ENCODE data around the gene MAFG. TPM values are rescaled to one million over a fixed set of nuclear protein-coding genes. Genes with fewer than 3 reads are reported as not detected.

The MAFG gene
- total RNA-seq = 14.4 and 23.2 TPM in 2 replicates

DNA sequence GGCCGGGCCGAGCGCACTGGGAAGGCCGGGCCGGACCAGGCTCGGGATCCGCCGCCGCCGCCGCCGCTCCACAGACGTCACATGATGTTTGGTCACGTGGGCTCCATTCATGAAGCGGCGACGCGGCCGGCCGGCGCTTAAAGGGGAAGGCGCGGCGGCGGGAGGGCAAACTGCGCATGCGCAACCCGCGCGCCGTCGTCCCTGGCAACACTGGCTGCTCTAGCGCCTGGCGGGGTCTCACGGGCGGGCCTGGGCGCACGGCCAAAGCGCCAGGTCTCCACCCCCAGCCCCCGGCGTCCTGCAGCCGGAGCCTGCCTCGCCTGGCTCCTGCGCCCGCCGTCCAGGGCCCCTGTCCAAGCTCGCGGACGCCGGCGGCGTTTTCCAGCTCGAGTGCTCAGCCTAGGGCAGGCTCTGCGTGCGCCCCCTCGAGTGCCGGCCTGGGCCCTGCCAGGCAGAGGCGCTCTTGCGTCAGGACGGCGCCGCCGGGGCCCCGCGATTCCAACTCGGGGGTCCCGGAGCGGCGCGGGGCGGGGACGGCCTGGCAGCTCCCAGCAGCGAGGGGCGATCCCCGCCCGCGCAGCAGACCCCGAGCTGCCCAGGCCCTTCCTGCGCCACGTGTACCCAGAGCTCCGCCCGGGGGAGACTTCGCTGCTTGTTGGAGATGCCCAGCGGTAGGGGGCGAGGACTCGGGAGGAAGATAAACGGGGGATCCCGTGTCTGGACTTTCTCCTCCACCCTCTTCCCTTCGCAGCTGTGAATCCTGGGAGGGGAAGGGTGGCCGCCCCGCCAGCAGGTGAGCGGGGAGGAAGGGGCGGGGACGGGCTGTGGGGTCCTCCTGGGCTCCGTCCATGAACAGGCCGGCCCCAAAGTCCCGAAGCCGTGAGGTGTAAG lies at the start of gene MAFG:
TSS of gene MAFG (minus strand) at position 83 of the 891 bp plus-strand sequence. CDS start 4,550 bp downstream, outside the sequence.

DNA sequence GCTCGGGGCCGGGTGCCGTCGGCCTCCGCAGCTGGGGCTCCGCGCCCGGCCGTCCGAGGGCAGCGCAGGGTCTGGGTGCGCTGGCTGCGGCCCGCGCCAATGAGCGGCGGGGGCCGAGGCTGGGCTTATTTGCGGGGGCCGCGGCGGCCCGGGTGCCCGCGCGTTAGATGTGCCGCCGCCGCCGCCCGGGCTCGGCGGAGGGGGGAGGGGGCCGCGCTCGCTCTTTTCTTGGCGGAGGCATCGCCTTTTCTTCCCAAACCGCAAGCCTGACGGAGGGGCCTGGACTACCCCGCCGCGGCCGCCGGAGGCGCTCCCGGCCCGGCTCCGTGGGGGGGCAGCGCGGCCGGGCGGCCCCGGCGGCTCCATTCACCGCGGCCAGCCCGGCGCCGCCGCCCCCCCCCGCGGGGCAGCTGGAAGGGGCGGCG lies 33.6 kb upstream of the MAFG start, which contains the start of gene NOTUM:
TSS of gene NOTUM (minus strand) at position 101 of the 425 bp plus-strand sequence. CDS start 278 bp downstream, outside the sequence.

DNA sequence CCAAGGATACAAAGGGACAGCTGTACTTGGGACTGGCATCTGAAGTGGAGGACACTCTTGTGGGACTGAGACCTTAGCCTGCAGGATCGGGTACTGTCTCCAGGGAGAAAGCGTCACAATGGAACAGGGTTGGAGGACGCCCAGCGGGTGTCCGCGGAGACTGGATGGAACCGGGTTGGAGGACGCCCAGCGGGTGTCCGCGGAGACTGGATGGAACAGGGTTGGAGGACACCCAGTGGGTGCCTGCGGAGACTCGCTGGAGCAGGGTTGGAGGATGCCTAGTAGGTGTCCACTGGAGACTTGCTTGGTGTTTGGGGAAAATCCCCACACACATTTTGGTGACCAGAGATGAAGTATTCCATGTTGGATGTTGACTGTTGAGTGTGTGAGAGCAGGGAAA lies 19.7 kb upstream of the MAFG start, which contains the start of gene MYADML2:
TSS of gene MYADML2 (minus strand) at position 45 of the 400 bp plus-strand sequence. CDS start 5,492 bp downstream, outside the sequence.

DNA sequence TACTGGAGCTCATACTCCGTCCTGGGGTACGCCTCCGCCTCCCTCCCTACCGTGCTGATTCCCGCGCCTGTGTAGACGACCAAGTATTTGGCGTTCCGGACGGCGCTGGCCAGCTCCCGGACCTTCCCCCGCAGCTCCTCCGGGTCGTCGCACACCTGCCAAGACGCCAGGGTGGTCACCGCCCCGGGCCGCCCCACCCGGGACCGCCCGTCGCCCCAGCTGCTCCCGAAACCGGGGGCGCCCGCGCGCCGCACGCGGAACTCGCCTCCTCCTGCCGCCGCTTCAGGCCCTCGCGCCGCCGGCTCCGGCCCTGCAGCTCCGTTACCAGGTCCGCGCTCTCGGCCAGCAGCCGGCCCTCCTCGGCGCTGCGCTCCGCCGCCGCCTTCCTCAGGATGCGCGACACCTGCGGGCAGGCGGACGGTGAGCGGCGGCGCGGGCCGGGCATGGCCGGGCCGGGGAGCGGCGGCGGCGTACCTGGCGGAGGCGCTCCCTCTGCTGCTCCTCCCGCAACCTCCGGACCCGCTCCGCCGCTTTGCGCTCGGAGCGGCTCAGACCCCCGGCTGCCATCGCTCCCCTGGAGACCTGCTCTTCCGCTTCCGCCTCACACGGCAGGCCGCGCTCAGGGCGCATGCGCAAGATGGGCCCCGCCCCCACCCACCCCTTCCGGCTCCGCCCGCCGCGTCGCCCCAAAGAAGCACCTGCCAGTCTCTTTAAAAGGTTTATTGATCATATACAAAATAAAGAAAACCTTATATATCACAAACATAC lies 9.8 kb downstream of the MAFG start, which contains the start of gene SIRT7:
TSS of gene SIRT7 (minus strand) at position 612 of the 768 bp plus-strand sequence. CDS start at position 567, 45 bp downstream.

GRCh38 chr17:81911277-81911961 lies 16.1 kb downstream of the MAFG start, which contains the start of gene PCYT2:
PCYT2 (minus strand) TSS chr17:81911399; CDS start chr17:81911355, 44 bp downstream.

GRCh38 chr17:81902023-81902652 lies 25.4 kb downstream of the MAFG start, which contains the start of gene NPB:
NPB (plus strand) TSS chr17:81902238; CDS start chr17:81902278, 40 bp downstream.

DNA sequence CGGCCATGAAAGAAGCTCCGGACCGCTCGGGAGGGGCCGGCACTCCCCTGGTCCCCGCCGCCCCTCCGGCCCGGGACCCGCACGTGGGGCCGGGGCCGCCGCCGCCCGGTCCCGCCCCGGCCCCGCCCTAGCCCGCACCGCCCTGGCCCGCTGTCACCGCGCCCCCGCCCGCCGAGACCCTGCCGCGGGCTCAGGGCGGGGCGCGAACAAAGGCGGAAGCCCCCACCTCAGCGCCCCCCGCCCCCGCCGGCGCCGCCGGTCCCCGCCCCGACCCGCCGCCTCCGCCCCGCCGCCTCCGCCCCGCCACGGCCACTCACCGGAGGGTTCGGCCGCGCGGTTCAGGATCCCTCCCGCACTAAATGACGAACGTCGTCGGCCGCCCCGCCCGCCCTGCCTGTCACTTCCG lies 56.6 kb downstream of the MAFG start, which contains the start of gene ARHGDIA:
TSS of gene ARHGDIA (minus strand) at position 357 of the 406 bp plus-strand sequence. CDS start 1,407 bp downstream, outside the sequence.

Other genes starting within 250 kb of the MAFG start
- 27.7 and 51.7 TPM in 2 replicates for gene ARL16, start 243.9 kb downstream of the MAFG start, total RNA-seq
- gene HGS, start 243.7 kb downstream of the MAFG start, total RNA-seq = 56.9 and 81.2 TPM in 2 replicates
- gene MRPL12, start 224.4 kb downstream of the MAFG start, total RNA-seq = 51.1 and 76.6 TPM in 2 replicates
- gene SLC25A10, start 215.5 kb downstream of the MAFG start, total RNA-seq = 10.7 and 22.4 TPM in 2 replicates
- not detected in 2 replicates for gene GCGR, start 123.6 kb downstream of the MAFG start, total RNA-seq
- 131 and 142 TPM in 2 replicates for gene MCRIP1, start 94.4 kb downstream of the MAFG start, total RNA-seq
- gene PPP1R27, start 92.7 kb downstream of the MAFG start, total RNA-seq = not detected in 2 replicates
- gene P4HB, start 67.2 kb downstream of the MAFG start, total RNA-seq = 1,324 and 2,574 TPM in 2 replicates
- gene ARHGDIA, start 56.4 kb downstream of the MAFG start, total RNA-seq = 174 and 302 TPM in 2 replicates
- 83.6 and 98.5 TPM in 2 replicates for gene ALYREF, start 36.1 kb downstream of the MAFG start, total RNA-seq
- 192 and 206 TPM in 2 replicates for gene ANAPC11, start 36.0 kb downstream of the MAFG start, total RNA-seq
- gene NPB, start 25.5 kb downstream of the MAFG start, total RNA-seq = 1.1 and 2.0 TPM in 2 replicates
- 61.2 and 85.8 TPM in 2 replicates for gene PCYT2, start 16.3 kb downstream of the MAFG start, total RNA-seq
- 10.7 and 10.8 TPM in 2 replicates for gene SIRT7, start 9.6 kb downstream of the MAFG start, total RNA-seq
- 121 and 144 TPM in 2 replicates for gene PYCR1, start 9.6 kb upstream of the MAFG start, total RNA-seq
- not detected in 2 replicates for gene MYADML2, start 19.5 kb upstream of the MAFG start, total RNA-seq
- gene NOTUM, start 33.5 kb upstream of the MAFG start, total RNA-seq = not detected in 2 replicates
- 13.2 and 15.6 TPM in 2 replicates for gene ASPSCR1, start 49.9 kb upstream of the MAFG start, total RNA-seq
- gene CENPX, start 95.1 kb upstream of the MAFG start, total RNA-seq = 44.6 and 69.1 TPM in 2 replicates
- gene LRRC45, start 95.6 kb upstream of the MAFG start, total RNA-seq = 14.4 and 15.6 TPM in 2 replicates
- 17.4 and 21.6 TPM in 2 replicates for gene RAC3, start 103.9 kb upstream of the MAFG start, total RNA-seq
- 91.7 and 113 TPM in 2 replicates for gene DCXR, start 110.0 kb upstream of the MAFG start, total RNA-seq
- gene RFNG, start 124.1 kb upstream of the MAFG start, total RNA-seq = 51.6 and 58.4 TPM in 2 replicates
- gene GPS1, start 124.2 kb upstream of the MAFG start, total RNA-seq = 78.2 and 81.1 TPM in 2 replicates
- 30.2 and 57.8 TPM in 2 replicates for gene DUS1L, start 138.1 kb upstream of the MAFG start, total RNA-seq
- gene FASN, start 170.5 kb upstream of the MAFG start, total RNA-seq = 108 and 137 TPM in 2 replicates

All from pericardium fibroblast (primary cell).